ENCODE results near the gene ABTB2.
"Not testable (repeated sequence)": the region's sequence is repeated elsewhere in the genome, so short reads cannot be mapped to it uniquely, and the experiment has no call there.

ABTB2 gene

DNA sequence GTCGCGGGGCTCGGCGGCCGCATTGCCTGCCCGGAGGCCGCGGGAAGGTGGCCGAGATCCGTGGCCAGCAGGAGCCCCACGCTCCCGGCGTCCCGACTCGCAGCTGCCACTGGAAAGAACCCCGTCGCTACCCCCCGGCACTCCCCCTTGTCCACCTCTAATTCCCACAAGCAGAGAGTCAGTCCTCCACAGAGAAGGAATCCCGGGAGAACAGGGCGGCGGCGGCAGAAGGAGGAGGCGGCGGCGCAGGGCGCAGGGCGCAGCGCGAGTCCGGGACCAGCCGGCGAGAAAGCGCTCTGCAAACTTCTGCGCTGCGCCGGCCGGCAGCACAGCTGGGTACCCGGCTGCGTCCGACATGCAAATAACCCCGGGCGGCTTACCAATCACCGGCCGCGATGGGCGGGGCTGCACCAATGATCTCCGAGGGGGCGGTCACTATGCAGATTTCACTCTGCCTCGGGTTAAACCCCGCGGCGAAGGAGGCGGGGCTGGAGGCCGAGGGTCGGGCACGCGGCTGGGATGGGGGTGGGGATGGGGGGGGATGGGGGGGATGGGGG lies at the start of gene ABTB2:
TSS of gene ABTB2 (minus strand) at position 310 of the 557 bp plus-strand sequence.
- peak; percentile 98 for DNase-seq (ENCODE audit: low spot score)

DNA sequence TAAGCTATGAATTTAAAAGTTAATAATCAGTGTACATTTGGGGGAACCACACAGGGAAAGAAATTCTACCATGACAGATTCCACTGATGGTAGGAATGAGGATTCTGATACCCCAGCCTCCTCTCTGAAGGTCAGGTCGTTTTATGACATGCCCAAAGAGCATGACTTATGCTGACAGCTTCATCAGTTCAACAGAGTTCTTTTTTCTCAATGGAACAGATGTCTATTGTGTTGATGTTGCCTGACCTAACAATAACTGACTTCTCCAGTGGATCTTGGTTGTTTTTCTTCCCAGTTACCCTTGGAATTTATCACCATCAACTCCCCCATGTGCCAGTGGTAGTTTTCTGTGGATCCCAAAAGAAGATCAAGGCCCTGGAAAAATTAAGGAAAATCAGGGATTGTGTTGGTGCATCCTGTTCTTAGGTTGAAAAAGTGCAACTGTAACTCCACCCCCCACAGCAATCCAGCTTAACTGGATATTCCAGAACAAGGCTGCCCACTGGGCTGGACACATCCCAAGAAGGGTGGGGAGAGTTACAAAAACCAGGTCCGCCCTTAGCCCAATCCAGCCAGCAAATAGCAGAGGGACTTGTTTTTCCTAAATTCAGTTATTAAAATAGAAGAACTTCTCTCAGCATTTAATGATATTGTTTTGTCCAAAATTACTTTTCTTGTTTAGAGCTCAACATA lies 49.5 kb upstream of the ABTB2 start:
- DNase-seq (ENCODE audit: low spot score), result no peak

GRCh38 chr11:34406413-34406812 lies 48.6 kb upstream of the ABTB2 start:
- no peak for DNase-seq (ENCODE audit: low spot score)

DNA sequence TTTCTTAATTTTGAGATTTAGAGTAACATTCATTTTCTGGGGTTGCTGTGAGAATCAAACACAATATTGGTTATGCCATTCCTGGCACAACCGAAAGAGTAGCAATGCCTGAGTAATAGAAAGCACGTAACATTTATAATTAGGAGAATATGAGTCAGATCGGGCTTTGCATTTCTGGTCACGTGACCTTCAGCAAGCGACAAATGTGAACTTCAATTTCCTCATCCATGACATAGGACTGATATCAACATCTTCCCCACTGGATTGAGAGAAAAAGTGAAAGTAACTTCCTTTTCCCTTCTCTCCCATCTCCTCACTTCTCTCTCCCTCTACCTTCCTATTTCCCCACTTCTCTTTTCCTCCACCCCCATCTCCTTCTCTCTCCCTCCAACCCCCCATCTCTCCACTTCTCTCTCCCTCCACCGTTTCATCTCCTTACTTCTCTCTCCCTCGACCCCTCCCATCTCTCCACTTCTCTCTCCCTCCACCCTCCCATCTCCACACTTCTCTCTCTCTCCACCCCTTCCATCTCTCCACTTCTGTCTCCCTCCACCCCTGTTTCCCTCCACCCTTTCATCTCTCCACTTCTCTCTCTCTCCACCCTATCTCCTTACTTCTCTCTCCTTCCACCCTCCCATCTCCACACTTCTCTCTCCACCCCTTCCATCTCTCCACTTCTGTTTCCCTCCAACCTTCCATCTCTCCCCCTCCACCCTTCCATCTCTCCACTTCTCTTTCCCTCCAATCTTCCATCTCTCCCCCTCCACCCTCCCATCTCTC lies 47.5 kb upstream of the ABTB2 start:
- DNase-seq (ENCODE audit: low spot score), result peak; percentile 69

DNA sequence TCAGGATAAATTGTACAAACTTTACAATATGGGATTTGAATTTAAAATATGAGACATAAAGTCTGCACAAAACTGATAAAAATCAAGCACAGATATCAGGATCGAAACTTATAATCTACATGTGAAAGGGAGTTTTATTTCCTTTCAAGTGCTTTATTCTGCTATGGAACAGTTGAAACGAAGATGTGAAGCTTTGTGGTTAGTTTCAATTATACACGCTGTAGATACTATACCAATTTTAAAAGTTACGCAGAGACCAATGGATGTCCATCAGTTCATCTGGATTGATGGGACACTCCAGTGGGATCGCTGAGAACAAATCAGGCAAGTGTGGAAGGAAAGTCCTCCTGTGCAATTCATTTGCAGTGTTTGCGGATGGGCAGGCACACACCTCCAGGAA lies 46.5 kb upstream of the ABTB2 start:
- no peak for DNase-seq (ENCODE audit: low spot score)

DNA sequence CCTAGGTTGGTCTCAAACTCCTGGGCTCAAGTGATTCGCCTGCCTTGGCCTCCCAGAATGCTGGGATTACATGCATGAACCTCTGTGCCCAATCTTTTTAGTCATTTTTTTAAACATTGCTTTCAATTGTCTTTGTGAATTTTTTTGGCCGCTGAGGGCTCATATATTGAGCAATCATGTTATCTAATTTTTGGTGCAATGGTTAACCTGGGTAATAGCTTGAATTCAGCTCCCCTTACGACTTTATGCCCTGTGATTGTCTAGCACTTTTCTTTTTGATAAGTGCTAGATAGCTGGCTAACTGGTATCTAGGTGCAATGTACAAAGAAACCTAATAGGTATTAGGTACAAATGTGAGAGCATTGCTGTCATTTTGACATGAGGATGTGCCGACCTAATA lies 45.6 kb upstream of the ABTB2 start:
- DNase-seq (ENCODE audit: low spot score), result no peak

- no peak for DNase-seq (ENCODE audit: low spot score)
These were observed 40.0 kb upstream of the ABTB2 start for GRCh38 chr11:34397811-34398210.

DNA sequence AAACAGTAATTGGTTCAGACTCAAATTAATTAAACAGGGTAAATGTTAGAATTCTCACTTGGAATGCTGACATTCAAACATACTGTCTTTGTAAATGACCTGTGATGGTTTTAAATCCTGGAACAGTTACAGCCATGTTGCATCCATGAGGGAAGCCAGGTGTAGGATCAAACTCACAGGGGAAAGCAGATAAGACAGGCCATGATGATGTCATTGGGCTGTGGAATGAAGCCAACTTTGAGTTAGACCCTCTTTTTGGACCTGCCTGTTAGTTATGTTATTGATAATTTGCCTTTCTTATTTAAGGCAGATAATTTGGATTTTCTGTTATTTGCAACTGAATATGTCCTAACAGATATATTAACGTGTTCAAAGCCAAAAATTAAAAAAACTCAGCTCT lies 39.3 kb upstream of the ABTB2 start:
- no peak for DNase-seq (ENCODE audit: low spot score)

DNA sequence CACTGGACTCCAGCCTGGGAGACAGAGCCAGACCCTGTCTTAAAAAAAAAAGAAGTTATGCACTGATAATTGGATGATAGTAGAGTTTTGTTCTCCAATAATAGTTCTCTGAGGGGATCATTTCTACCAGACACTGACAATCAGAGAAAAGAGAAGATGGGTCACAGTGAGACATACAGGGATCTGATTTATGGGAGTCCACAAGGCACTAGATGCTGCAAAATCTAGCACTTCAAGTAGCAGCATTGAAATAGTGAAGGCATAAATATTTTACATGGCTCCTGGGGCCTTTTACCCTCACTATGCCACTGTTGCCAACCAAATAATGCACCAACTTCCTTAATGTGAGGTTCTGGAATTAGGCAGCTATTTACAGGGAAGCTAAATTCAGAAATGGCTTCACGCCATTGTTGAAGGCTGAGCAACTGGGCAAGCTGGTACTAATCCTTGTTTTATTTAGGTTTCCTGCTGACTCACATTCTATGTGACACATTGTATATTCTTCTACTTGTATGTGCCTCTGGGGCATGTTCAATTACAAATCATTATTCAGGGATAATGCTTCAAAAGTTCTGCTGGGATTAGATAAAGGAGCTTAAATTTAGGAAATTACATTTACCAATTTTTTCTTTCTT lies 38.2 kb upstream of the ABTB2 start:
- no peak for DNase-seq (ENCODE audit: low spot score)

DNA sequence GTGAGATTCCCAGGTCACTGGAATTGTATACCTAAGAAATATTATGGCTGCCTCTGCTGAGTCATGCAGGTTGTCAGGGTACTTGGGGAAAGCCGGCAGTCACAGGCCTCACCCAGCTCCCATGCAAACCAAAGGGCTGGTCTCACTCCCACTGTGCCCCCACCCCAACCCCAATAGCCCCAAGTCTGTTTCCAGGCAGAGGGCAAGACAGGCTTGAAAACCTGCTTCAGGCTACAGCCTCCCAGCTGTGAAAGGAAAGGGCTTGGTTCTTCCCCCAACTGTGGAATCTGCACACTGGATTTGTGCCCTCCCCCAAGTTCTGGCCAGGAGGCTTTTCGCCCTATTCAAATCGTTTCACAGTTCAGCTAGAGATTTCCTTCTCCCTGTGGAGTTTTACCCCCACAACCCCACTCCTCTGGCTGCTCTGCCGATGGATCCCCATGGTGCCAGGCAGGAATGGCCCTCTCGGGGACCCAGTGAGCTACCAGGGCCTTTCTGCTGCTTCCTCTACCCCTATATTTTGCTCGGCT lies 37.0 kb upstream of the ABTB2 start:
- DNase-seq (ENCODE audit: low spot score), result no peak

GRCh38 chr11:34387653-34388052 lies 29.8 kb upstream of the ABTB2 start:
- DNase-seq (ENCODE audit: low spot score), result no peak

DNA sequence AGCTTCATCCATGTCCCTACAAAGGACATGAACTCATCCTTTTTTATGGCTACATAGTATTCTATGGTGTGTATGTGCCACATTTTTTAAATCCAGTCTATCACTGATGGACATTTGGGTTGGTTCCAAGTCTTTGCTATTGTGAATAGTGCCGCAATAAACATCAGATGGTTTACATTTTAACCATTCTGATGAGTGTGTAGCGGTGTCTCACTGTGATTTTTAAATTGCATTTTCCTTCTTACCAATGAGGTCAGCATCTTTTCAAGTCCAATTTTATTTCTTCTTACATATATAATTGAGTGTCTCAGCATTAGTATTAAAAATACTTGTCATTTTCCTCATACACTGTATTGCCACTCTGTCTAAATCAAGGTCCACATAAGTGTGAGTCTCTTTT lies 28.5 kb upstream of the ABTB2 start:
- not testable (repeated sequence) for DNase-seq (ENCODE audit: low spot score)

GRCh38 chr11:34382532-34383276 lies 24.9 kb upstream of the ABTB2 start:
- no peak for DNase-seq (ENCODE audit: low spot score)

GRCh38 chr11:34381775-34382174 lies 24.0 kb upstream of the ABTB2 start:
- DNase-seq (ENCODE audit: low spot score), result no peak

DNA sequence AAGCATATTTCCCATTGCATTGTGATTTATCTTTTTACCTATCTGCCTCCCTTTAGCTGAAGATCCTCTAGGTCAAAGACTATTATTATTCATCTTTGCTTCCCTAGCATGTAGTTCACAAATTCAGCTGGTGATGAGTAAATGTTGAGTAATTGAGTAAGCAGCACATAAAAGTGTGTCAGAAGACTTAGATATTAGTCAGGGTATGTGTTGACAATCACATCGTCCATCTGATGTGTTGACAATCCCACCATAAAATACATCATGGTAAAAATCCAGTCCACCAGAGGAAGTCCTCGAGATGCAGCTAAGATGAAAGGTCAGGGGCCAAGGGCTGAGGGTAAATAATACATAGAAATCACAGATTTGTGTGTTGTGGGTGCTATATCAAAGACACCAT lies 22.9 kb upstream of the ABTB2 start:
- DNase-seq (ENCODE audit: low spot score), result peak; percentile 31

- no peak for DNase-seq (ENCODE audit: low spot score)
These were observed 21.7 kb upstream of the ABTB2 start for GRCh38 chr11:34379539-34379938.

DNA sequence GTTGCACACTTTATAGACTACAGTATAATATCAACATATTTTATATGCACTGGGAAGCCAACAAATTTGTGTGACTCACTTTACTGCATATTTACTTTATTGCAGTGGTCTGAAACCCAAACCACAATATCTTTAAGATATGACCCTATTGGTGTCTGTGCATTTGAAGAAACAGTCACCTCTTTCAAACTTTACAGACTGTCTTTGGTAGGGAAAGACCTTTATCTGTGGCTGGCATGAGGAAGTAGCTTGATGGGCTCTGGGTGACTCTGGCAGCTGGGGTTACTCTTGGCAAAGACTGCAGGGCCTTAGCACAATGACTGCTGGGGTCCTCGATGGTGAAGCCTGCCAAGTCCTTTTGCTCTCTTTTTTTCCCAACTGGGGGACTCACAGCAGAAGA lies 21.3 kb upstream of the ABTB2 start:
- peak; percentile 54 for DNase-seq (ENCODE audit: low spot score)

DNA sequence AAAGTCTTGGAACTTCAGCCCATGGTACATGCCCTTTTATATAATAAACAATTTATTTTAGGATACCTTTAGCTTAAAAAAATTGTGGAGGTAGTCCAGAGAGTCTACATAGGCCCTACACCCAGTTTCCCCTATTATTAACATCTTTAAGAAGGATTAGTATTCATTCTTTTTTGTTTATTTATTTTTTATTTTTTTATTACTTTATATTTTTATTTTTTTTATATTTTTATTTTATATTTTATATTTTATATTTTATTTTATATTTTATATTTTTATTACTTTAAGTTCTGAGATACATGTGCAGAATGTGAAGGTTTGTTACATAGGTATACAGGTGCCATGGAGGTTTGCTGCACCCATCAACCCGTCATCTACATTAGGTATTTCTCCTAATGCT lies 15.9 kb upstream of the ABTB2 start:
- DNase-seq (ENCODE audit: low spot score), result no peak

- DNase-seq (ENCODE audit: low spot score), result no peak
These were observed 8.7 kb upstream of the ABTB2 start for GRCh38 chr11:34366522-34366921.

DNA sequence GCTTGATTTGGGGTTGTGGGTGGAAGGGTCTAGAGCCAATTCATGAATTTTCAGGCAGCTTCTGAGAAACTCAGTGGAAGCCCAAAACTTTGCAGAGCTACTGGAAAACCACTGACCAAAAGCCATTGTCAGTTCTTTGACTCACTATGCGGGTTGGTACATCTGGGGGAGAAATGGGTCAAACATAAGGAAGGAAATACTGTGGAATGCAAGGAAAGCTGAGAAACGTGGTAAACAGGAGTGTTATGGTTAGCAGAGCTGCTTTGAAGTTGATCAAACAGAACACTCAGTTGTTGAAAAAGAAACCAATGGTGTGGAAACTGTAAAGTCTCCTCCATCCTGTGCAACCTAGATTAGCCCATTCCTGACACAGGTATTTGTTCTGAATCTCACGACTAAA lies 6.3 kb upstream of the ABTB2 start:
- DNase-seq (ENCODE audit: low spot score), result peak; percentile 62

GRCh38 chr11:34363363-34364084 lies 5.7 kb upstream of the ABTB2 start:
- DNase-seq (ENCODE audit: low spot score), result no peak

All from SW480 (cell line).